GM21723 (cell line): ENCODE measurements around the gene SNAP47.

Experiments used
- ATAC-seq: cut with Tn5 transposase; IDR thresholded peaks from one replicate; pipeline ENCODE4 v1.9.1; 2021; ENCODE audit warnings: mild to moderate bottlenecking, moderate library complexity; ENCODE audit not compliant: unreplicated experiment

Gene SNAP47

DNA sequence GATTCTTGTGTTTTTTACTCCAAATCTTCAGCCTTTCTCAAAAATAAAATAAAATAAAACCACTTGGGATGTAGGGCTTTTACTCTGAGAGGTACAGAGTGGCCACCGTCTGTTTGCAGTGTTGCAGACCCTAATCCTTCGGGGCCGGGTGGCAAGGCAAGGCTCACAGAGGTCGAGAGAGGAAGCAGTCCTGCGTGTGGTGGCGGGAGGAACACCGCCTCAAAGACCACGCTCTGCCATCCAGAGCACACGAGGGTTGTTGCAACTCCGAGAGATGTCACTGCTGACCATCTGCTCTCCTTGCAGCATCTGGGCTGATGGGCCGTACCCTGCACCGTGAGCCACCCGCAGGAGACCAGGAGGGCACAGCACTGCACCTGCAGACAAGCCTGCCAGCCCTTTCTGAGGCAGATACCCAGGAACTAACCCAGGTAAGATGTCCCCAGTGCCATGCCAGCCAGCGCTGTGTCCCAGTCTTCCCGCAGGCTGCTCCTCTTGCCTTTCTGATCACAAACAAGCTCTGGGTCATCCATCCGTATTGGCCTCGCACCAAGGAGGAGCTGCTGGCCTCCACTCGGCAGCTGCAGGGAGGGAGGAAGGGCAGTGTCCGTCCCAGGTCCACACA is 31.5 kb downstream of the SNAP47 start:
- no peak for ATAC-seq

DNA sequence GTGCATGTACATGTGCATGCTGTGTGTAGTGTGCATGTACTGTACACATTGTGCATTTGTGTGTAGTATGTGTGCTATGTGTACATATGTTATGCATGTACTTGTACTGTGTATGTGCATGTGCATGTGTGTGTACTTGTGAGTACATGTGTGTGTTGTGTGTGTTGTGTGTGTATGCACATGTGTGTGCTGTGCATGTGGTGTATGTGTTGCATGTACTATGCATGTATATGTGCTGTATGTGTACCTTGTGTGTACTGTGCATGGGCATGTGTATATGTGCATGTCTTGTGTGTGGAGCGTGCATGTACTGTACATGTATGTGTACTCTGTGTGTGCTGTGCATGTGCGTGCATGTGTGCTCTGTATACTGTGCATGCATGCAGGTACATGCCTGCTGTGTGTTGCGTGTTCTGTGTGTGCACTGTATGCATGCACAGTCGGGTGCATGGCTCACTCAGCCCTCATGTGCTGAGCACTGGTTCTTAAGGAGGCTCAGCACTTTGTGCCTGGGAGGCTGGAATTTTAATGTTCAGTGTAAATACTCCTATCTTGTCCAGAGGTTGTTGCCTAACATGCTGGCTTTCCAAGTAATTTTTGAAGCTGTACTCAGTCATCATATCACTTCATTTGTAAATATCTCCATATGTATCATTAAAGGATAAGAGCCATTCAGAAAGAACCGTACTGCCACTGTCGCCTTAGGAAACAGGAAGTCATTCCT is 32.3 kb downstream of the SNAP47 start:
- ATAC-seq: no peak

DNA sequence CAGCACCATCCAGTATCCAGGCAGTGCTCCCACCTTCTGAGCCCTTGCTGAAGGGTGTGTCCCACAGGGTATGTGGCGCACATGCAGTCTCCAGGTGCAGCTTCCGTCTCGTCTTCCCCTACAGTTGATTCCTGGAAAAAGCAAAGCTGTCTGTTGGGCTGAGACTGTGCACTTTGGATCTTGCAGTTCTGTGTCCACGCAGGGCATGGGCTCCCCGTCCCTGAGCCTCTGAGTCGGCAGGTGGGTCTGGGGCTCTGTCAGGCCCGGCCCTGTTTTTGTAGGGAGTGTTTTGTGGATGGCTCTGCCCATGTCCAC is 32.8 kb downstream of the SNAP47 start:
- ATAC-seq: no peak

DNA sequence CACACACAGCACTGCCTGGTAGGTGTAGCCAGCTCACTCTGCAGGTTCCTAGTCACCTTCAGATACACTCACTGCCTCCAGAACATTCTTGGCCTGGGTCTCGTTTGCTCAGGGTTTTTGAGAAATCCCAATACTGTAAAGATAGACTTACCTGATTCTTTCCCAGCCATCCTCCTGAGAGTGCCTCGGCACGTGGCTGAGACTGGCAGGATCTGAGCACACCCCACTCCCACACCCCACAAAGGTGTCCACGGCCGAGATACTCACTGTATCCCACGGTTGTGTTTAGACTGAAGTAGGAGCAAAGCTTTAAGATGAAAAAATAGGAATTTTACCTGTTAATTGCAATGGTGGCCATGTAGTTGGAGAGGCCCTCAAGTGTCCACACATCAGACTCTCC is 33.4 kb downstream of the SNAP47 start:
- ATAC-seq: no peak

DNA sequence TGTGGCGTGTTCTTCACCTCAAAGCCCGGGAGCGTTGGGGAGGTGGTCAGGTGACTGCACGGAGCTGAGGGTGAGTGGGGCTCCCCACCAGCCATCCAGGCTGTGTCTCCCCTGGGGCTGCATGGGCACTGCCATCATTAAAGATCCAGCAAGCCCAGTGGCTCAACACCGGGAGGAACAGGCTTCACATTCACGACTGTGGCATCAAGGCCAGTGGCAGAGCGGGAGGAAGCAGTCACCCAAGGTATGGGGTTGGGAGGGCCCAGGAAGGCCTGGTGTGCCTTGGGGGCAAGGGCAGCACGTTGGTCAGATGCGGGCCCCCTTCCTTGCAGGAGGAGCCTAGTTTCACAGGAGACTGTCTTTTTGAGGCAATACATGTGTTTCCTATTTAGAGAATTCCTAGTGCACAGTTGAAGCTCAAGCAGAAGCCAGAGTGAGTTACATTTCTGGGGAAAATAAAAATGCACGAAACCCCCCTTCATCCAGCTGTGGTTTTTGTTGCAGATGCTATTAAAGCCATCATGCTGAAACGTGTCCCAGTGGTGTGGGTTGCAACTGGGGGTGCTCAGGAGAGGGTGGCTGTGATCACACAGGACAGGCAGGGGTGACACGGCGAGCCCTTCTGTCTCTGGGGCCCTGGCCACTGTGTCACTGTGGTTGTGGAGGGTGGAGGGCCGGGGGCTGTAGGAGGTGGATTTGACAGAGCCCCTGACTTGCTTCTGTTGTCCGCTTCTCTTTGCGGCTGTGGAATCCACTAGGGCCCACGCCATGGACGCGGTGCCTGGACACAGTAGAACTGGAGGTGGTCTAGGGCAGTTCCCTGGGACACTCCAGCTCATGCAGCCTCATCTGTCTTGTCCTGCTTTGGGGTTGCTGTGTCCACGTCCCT is 34.1 kb downstream of the SNAP47 start:
- ATAC-seq: no peak

DNA sequence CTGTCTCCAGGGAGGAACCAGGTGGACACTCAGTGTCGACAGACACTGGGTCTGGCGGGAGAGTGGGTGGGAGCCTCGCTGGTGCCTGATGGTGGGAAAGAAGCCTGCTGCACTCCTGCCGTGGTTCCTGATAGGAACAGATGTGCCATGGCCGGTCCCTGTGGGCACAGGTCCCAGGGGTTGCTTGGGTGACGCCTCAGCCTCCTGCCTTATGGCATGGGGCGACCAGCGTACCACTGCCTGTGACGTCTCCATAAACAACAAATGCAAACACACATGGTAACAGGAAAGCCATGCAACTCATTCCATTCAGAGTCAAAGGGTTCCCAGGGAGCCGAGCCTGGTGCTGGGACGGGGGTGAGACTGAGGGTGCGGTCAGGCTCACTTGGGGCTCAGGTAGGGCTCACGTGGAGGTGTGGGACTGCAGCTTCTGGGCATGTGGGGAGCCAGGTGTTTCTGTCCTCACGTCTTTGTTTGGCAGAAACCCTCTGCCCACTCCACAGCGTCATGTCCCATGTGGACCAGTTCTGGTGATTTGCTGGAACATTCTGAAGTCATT is 34.8 kb downstream of the SNAP47 start:
- no peak for ATAC-seq

DNA sequence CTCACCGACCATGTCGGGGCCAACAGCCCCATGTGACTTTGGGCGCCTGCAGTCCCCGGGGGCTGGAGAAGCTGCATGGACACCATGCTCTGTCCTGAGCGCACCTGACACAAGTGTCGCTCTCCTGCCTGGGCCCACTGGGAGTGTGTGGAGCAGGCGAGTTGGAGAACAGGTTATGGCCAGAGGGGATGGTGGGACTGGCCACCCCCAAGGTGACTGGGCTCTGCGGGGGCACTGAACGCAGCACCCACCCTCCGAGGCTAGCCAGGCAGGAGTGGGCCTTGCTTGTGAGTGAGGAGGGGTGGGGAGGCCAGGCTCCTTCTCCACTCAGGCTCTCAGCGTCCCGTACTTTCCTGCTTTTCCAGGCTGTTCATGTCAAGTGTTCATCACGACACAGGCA is 35.6 kb downstream of the SNAP47 start:
- no peak for ATAC-seq

DNA sequence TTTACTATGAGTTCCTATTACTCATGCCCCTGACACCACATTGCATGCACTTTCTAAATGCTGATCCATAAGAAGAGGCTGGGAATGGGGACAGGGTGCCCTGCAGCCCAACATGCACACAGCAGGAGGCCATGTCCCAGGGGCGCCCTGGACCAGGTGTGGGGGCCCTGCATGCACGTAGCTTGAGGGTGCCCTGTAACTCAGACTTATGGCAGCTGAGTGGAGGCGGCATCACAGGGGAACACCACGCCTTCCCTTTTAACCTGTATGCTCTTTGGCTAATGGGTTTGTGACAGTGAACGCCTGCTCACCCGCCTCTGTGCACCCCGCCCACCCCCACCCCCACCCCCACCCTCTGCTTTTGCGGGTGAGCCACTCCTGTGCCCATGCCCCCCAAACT is 36.1 kb downstream of the SNAP47 start:
- ATAC-seq: no peak

DNA sequence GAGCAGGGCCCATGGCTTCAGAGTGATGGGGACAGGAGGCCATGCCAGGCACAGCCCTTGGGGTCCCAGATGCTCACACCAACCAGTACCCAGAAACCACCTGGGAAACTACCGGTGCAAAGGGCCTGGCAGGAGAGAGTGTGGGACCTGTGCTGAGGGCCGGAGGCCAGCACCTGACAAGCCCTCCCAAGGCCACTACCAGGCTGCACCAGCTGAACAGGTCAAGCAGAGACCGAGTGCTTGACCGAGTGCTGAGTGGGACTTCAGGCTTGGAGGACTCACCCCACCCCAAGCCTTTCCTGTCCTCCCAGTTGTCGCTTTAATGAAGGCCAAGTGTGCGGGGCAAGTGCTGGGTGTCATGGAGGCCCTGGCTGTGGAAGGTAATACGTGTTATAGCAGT is 36.5 kb downstream of the SNAP47 start:
- ATAC-seq: no peak

DNA sequence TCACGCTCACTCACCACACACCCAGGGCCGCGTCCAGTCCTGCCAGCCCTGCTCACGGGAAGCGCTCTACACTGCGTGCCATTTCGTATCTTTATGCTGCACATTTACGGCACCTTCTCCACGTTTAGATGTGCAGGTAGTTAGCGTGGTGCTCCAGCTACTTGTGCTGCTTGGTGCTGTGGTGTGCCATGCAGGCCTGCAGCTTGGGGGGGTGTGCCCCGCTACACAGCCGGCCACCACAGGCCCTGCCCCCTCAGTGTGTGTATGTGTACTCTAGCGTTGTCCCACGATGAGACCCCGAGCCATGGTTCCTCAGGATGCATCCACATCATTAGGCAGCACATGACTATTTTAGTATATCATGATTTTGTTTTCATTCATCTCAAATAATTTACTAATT is 38.3 kb downstream of the SNAP47 start:
- ATAC-seq: no peak

DNA sequence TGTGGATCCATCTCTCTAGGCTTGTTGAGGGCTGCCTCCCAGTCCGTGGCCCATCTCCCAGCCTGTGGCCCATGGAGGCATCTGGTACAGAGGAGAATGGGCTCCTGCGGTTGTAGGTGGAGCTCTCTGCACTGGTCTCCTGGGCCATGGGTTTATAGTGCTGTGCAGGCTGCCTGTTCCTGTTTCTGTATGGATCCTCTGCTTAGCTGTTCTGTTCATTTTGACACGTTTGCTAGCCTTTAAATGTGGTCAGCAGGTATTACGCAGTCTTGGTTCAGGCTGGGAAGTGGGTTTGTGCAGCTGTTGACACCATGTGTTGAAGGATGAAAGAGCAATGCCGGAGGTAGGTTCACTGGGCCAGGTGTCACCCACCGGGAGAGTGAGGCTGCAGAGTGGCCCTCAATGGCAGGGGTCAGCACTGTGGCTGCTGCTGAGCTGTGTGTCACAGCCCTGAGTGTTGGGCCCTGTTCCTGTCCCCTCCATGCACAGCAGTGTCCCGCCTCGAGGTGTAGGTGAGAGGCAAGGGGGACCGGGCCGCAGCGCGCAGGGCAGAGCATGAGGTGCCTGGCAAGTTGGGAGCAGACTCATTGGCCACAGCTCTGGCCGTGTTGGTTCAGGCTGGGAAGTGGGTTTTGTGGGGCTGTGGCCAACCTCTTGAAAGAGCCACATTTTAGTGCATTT is 39.0 kb downstream of the SNAP47 start:
- no peak for ATAC-seq

DNA sequence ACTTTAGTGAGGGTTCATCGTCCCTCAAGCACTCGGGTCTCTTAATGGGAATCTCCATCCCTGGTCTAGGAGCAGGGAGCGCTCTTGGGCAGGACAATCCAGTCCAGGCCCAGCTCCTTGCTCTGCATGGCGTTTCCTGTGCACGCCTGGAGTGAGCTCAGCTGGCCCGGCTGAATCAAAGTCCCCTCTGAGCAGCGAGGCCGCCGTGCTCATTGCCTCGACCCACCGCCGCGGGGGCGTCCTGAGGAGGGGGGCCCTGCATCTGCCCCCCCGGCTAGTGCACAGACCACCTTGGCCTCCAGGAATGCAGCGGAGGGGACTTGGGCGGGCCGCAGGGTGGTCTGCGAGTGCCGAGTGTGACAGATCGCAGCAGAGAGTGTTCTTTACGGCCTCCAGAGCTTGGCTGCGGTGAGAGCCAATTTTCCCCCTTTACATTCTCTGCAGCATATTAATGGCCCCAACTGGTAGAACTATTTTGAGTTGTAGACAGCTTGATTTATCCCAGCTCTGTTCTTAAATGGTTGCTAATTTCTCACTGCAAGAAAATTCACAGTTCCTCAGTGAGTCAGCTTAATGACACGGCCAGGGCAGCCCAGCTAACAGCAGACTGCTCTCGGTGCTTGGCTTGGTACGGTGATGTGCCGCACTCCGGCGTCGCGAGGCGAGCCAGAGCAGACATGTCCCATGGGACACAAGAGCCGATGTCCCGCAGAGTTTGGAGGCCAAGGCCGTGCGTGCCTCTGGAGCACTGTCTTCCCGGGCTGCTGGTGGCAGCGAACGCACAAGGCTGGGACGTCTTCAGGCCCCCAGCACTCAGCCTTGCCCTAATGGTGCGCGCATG is 39.8 kb downstream of the SNAP47 start:
- ATAC-seq: no peak

DNA sequence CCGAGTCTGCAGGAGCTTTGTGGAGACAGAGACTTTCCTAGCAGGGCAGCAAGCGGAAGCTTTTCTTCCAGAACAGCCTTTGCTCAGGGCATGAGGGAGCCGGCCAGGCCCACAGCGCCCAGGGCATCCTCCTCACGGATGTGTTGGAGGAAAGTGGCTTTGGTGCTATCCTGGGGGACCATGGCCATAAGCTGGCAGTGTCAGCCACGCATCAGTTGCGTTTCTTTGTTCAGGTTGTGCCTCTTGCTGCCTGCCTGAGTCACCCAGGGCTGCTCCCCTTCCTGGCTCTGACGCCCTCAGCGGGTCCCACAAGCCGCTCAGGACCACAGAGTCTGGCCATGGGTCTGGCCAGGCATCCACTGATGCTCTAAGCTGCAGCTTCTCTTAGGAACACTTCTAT is 40.6 kb downstream of the SNAP47 start:
- no peak for ATAC-seq

DNA sequence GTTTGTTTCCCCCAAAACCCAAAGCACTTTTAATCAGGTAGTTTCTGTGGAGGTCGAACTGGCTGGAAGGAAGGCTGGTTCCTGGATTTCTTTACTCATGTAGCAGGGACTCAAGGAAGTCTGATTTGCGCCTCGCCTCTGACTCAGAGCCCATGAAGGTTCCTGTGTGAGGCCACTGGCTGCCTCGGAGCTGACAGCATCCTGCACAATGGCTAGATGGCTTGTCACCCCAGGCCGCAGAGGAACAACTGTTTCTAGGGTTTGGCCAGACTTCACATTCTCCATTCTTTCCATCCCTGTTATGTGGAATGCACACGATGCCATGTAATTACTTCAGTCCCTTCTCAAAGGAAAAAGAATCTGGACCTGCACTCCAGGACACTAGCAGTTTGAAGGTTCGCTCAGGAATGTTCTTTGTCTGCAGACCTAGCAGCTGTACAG is 41.1 kb downstream of the SNAP47 start:
- no peak for ATAC-seq

DNA sequence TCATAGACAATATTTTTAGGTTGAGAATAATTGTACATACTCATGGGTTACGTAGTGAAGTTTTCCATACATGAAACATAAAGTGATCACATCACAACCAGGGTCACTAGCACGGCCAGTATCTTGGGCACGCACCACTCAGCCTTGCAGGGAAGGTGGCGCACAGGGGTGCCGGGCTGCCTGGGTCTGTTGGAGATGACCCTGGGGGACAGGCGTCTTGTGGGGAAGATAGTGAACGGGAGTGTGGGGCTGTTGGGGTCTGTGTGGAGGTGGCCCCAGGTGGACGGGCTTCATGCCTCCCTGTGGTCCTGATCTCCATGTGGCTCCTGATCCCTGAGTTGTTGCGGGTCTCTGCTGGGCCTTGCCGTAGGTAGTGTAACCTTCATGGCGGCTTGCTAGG is 41.9 kb downstream of the SNAP47 start:
- ATAC-seq: no peak

DNA sequence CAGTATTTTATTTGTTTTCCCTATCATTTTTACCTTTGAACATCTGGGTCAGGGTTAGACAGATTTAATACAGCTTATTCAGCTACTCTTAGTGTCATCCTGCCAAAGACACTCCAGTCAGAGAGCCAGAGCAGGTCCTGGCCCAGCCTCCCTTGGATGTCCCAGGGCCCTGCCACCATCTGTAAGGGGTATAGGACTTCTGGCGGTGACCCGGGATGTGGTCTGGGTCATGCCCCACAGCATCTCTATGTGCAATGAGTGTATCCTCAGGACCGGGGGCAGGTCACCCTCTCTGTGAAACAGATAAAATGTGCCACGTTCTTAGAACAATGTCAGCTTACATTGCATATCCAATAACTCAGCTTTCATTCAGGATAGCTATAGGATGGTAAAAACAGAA is 42.4 kb downstream of the SNAP47 start:
- no peak for ATAC-seq

DNA sequence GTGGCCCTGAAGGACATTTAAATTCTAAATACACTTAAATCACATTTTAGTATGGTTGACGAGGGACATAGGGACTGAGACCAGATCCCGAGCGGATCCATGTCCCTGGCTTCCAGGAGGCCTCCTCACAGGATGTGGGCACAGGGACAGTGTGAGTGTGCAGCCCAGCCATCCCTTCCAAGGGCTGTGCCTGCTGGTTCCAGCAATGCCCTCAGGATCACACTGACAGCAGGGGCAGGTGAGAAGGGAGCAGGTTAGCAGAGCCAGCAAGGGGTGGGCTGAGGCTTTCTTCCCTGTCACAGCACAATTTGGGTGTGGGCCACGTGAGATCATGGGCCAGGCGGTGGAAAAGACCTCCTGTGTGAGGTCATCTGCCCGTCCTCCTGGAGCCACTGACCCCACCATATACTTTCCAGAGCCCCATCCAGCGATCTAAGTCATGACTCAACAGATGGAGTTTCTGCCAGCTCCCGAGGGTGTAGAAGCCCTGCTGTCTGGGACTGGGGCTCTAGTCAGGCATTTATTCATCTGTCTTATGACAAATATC is 43.2 kb downstream of the SNAP47 start:
- no peak for ATAC-seq

DNA sequence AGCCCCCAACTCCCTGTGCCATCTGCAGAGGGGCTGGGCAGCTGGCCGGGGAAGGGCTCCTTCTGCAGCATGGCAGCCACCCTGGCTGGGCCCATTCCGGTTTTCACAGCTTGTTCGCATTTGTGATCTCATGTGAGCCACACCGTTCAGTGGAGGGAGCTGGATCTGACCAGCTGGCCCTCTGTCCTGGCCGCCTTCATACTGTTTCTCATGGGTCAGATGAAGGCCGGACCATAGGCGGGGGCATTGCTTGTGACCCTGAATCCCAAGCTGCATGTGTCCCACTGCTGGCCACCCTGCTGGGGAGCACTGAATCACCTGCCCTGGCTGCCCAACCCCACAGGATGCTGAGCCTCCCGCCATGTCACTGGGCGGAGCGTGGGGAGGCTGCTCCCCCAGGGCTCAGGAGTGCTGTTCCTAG is 43.8 kb downstream of the SNAP47 start:
- no peak for ATAC-seq

DNA sequence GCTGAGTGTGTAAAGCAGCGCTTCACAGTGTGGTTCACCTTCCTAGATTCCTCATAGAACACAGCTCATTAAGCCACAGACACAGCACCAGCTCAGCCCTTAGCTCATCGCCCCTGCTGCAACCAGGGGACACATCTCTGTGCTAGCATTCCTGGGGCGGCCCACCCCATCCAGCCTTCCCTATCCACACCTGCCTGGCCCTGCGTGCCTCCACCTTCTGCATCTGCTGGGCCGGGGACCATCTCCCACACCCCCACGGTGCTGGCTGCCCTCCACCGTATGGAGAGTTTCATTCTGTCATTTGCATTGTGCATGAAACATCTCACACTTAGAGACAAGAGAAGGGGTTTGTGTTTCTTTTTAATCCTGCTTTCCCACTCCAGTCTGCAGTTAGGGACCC is 44.5 kb downstream of the SNAP47 start:
- ATAC-seq: no peak
